HFFc6 (cell line): ENCODE results near the gene MST1R. TPM values are rescaled to one million over a fixed set of nuclear protein-coding genes. Genes with fewer than 3 reads are reported as not detected.

ENCODE experiments used
- DNase-seq: peaks from one replicate; pipeline ENCODE4 v3.0.0-alpha.2; 2018
- H3K27ac Mint-ChIP-seq: 2 replicates; pipeline ENCODE4 v1.8.0; 2020; ENCODE audit warnings: mild to moderate bottlenecking, mixed read lengths
- H3K27me3 Mint-ChIP-seq: 2 replicates; pipeline ENCODE4 v1.8.0; 2021; ENCODE audit warnings: mild to moderate bottlenecking, moderate library complexity, mixed read lengths; ENCODE audit not compliant: insufficient read depth
- H3K36me3 Mint-ChIP-seq: 2 replicates; pipeline ENCODE4 v1.8.0; 2021; ENCODE audit warnings: low read depth, mixed read lengths
- H3K4me1 Mint-ChIP-seq: 2 replicates; pipeline ENCODE4 v1.8.0; 2020; ENCODE audit warnings: low read depth, mixed read lengths
- H3K4me3 Mint-ChIP-seq: 2 replicates; pipeline ENCODE4 v1.8.0; 2020; ENCODE audit warnings: mild to moderate bottlenecking, moderate library complexity, mixed read lengths
- H3K9me3 Mint-ChIP-seq: 2 replicates; pipeline ENCODE4 v1.8.0; 2020; ENCODE audit warnings: mild to moderate bottlenecking, mixed read lengths
- total RNA-seq, 6 experiments: library from RNA; stranded (reverse); fragmentation: NEBNext Ultra II Directional; extraction: Animal tissue kit (Norgen Biotek cat#: 25700); gene quantifications; 2 replicates in 1 of 6; 3 replicates in 5 of 6; pipeline ENCODE4 v1.2.3, GENCODE V29; 2021
- TF ChIP-seq, protein P1 (sequence below): fragments of 200-600 bp; sonication (generic); IDR thresholded peaks from 2 replicates; pipeline ENCODE4 v1.5.0; 2021; ENCODE audit warnings: antibody characterized with exemption, mild to moderate bottlenecking

Gene MST1R
- total RNA-seq, 6 experiments from 2014 or later: 0.34 to 1.1 (median 0.80) TPM

DNA sequence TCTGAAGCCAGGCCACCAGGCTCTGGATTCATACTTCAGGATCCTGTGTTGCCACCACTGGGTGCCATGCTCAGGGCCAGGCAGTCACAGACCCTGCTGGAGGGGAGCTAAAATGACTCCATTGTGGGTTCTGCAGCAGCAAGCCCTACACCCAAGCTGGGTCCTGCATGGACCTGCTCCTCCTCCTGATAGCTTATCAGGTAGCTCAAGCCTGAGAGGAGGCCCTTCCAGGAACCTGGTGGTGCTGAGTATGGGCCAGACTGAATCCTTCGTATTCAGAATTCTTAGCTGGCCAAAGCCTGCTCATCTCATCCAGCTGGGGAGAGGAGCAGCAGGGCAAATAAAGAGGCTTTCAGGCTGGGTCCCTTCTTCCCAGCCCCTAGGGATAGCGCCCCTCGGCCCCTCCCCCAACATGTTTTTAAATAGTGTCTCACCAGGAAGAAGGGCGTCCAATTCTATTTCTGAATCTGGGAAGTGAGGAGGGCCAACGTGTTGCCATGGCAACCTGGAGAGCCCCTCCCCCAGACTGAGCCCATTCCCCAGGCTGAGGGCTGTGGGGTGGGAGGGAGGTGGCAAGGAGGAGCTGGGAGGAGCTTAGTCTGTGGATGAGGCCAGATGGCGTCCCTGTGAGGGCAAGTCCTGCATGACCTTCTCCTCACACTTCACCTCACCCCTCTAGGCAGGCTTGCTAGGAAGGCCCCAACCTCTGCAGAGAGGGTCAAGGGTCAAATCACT lies 22.9 kb downstream of the MST1R start:
- H3K4me3 Mint-ChIP-seq: no peak overlapping the region
- H3K36me3 Mint-ChIP-seq: no peaks in the 10 kb centered on the region
- TF ChIP-seq, protein P1, sequence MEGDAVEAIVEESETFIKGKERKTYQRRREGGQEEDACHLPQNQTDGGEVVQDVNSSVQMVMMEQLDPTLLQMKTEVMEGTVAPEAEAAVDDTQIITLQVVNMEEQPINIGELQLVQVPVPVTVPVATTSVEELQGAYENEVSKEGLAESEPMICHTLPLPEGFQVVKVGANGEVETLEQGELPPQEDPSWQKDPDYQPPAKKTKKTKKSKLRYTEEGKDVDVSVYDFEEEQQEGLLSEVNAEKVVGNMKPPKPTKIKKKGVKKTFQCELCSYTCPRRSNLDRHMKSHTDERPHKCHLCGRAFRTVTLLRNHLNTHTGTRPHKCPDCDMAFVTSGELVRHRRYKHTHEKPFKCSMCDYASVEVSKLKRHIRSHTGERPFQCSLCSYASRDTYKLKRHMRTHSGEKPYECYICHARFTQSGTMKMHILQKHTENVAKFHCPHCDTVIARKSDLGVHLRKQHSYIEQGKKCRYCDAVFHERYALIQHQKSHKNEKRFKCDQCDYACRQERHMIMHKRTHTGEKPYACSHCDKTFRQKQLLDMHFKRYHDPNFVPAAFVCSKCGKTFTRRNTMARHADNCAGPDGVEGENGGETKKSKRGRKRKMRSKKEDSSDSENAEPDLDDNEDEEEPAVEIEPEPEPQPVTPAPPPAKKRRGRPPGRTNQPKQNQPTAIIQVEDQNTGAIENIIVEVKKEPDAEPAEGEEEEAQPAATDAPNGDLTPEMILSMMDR: no peak
- H3K27ac Mint-ChIP-seq: no peak overlapping the region
- no peaks in the 10 kb centered on the region for H3K9me3 Mint-ChIP-seq
- no peak for DNase-seq
- no peaks in the 10 kb centered on the region for H3K4me1 Mint-ChIP-seq
- peaks cover 25% of the 10 kb centered on the region for H3K27me3 Mint-ChIP-seq

GRCh38 chr3:49879721-49880120 lies 24.0 kb downstream of the MST1R start:
- Mint-ChIP-seq H3K4me3 (no peak overlapping the region), H3K4me1 (no peaks in the 10 kb centered on the region), H3K36me3 (no peaks in the 10 kb centered on the region), H3K9me3 (no peaks in the 10 kb centered on the region), H3K27me3 (peaks cover 27% of the 10 kb centered on the region), H3K27ac (no peak overlapping the region)
- no peak for DNase-seq
- TF ChIP-seq, protein P1: no peak

GRCh38 chr3:49878686-49879085 lies 25.0 kb downstream of the MST1R start:
- Mint-ChIP-seq H3K4me3 (no peak overlapping the region), H3K36me3 (no peaks in the 10 kb centered on the region), H3K27me3 (peaks cover 33% of the 10 kb centered on the region), H3K27ac (no peak overlapping the region), H3K9me3 (no peaks in the 10 kb centered on the region), H3K4me1 (no peaks in the 10 kb centered on the region)
- no peak for DNase-seq
- TF ChIP-seq, protein P1: no peak

- Mint-ChIP-seq H3K9me3 (no peaks in the 10 kb centered on the region), H3K4me3 (no peak overlapping the region), H3K4me1 (no peaks in the 10 kb centered on the region), H3K36me3 (no peaks in the 10 kb centered on the region), H3K27ac (no peak overlapping the region), H3K27me3 (peaks cover 34% of the 10 kb centered on the region)
- TF ChIP-seq, protein P1: no peak
- DNase-seq: no peak
Observed at GRCh38 chr3:49877716-49878115, 26.0 kb downstream of the MST1R start.

DNA sequence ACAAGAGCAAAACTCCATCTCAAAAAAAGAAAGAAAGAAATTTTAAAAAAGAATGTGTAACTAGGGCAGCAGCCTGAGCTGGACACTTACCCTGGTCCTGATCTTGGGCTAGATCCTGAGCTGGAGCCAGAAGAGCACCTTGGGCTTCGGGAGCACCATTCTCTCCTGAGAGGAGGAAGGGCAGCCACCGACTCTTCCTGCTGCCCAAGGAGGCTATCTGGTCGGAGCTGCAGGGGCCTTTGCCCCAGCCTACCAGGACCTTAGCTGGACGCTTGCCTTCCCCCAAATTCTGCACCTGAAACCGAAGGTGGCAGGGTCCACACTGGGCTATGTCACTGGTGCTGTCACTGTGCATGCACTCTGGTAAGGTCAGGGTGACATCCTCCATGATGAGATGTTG lies 27.1 kb downstream of the MST1R start:
- DNase-seq: no peak
- Mint-ChIP-seq H3K36me3 (no peaks in the 10 kb centered on the region), H3K4me3 (no peak overlapping the region), H3K27me3 (peaks cover 29% of the 10 kb centered on the region), H3K27ac (no peak overlapping the region), H3K4me1 (no peaks in the 10 kb centered on the region), H3K9me3 (no peaks in the 10 kb centered on the region)
- TF ChIP-seq, protein P1: no peak
